MCF 10A (cell line): ENCODE data around the gene NKD1. TPM values are rescaled to one million over a fixed set of nuclear protein-coding genes. Genes with fewer than 3 reads are reported as not detected.

Experiments used
- BruUV-seq: library from RNA; stranded (reverse); fragments of 400-500 nt; replicated peaks from 2 replicates; lab custom pipeline; 2021; lab: Mats Ljungman, UMichigan
- CTCF ChIA-PET: fragments of 300-600 bp; sonication (Branson Sonifier 250); formaldehyde crosslinking; extraction: SDS; loops from one replicate; lab custom pipeline; 2021; ENCODE audit warnings: antibody characterized with exemption, inconsistent platforms; lab: Yijun Ruan, JAX
- POLR2A ChIA-PET: fragments of 300-600, 350-650 bp; sonication (Branson Sonifier 250); formaldehyde crosslinking; extraction: SDS; loops from one replicate; lab custom pipeline; 2020; ENCODE audit warnings: antibody characterized with exemption, inconsistent platforms; lab: Yijun Ruan, JAX
- DNase-seq: peaks from one replicate; pipeline ENCODE4 v3.0.0-alpha.2; 2018; ENCODE audit not compliant: unreplicated experiment
- H3K27ac Mint-ChIP-seq: one replicate; pipeline ENCODE4 v1.8.0; 2022; ENCODE audit warnings: mild to moderate bottlenecking, low read depth, mixed read lengths; ENCODE audit not compliant: unreplicated experiment
- H3K27me3 Mint-ChIP-seq: one replicate; pipeline ENCODE4 v1.8.0; 2022; ENCODE audit warnings: mixed read lengths; ENCODE audit not compliant: insufficient read depth, unreplicated experiment
- H3K36me3 Mint-ChIP-seq: one replicate; pipeline ENCODE4 v1.8.0; 2022; ENCODE audit warnings: mild to moderate bottlenecking, moderate library complexity, mixed read lengths; ENCODE audit not compliant: insufficient read depth, unreplicated experiment
- H3K4me1 Mint-ChIP-seq: one replicate; pipeline ENCODE4 v1.8.0; 2022; ENCODE audit warnings: mixed read lengths; ENCODE audit not compliant: insufficient read depth, unreplicated experiment
- H3K4me3 Mint-ChIP-seq: one replicate; pipeline ENCODE4 v1.8.0; 2022; ENCODE audit warnings: mild to moderate bottlenecking, moderate library complexity, mixed read lengths; ENCODE audit not compliant: unreplicated experiment
- H3K9me3 Mint-ChIP-seq: one replicate; pipeline ENCODE4 v1.8.0; 2022; ENCODE audit warnings: mixed read lengths; ENCODE audit not compliant: unreplicated experiment
- intact Hi-C: fragments of 100-400 bp; cut with micrococcal nuclease; formaldehyde crosslinking; loops from 2 replicates; pipeline ENCODE4 v1.14.1; 2022
- total RNA-seq: library from RNA; stranded (reverse); gene quantifications from 2 replicates; pipeline ENCODE4 v1.2.3, GENCODE V29; 2022
- TF ChIP-seq, protein P1 (sequence below): fragments of 200-600 bp; IDR thresholded peaks from one replicate; pipeline ENCODE4 v1.8.0; 2022; ENCODE audit warnings: antibody characterized with exemption, mild to moderate bottlenecking; ENCODE audit not compliant: unreplicated experiment

The NKD1 gene
- total RNA-seq, 1 experiment from 2014 or later, result 0.07 TPM

DNA sequence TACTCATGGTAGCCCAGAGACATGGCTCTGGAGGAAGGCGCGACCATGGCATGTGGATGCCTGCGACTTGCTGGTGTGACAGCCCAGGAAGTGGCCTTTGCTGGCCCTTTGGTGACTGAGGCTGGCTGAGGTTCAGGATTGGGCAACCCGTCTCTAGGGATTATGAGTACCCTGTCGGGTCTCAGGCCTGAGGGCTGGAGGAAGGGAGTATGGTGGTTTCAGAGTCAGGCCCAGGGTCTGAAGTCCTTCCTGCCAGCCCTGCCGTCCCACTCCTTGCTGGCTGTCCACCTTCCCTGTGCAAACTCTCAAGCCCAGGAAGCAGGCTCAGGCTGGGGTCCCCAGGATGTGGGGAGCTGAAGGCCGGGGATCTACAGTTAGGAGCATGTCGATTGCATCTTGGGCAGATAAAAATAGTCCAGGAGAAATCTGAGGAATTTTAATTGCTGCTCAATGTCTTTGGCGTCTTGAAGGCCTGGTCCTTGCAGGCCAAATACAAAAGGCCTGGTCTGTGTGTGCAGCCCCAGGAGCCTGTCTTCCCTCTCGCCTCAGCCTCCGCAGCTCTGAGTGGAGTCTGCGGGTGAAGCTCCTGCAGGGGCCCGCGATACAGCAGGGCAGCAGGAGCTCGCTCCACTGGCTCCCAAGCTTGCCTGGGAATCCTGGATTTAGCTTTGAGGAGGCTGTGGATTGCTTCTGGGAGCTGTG is 52.5 kb downstream of the NKD1 start:
- H3K4me3 Mint-ChIP-seq, result no peak overlapping the region
- BruUV-seq, result no TSS peak
- H3K4me1 Mint-ChIP-seq, result peaks cover 7% of the 10 kb centered on the region
- no peaks in the 10 kb centered on the region for H3K9me3 Mint-ChIP-seq
- no peak for DNase-seq
- ChIA-PET POLR2A (interaction anchor here (0.6 kb wide), 1 partner anchor 54 kb away, joined by 3 read pairs; no protein-coding TSS in a partner anchor), CTCF (interaction anchor here (0.8 to 0.9 kb wide), 2 partner anchors 65 to 210 kb away, joined by 3 read pairs; no protein-coding TSS in a partner anchor)
- H3K27me3 Mint-ChIP-seq, result no peaks in the 10 kb centered on the region
- H3K27ac Mint-ChIP-seq, result no peak overlapping the region
- TF ChIP-seq, protein P1, sequence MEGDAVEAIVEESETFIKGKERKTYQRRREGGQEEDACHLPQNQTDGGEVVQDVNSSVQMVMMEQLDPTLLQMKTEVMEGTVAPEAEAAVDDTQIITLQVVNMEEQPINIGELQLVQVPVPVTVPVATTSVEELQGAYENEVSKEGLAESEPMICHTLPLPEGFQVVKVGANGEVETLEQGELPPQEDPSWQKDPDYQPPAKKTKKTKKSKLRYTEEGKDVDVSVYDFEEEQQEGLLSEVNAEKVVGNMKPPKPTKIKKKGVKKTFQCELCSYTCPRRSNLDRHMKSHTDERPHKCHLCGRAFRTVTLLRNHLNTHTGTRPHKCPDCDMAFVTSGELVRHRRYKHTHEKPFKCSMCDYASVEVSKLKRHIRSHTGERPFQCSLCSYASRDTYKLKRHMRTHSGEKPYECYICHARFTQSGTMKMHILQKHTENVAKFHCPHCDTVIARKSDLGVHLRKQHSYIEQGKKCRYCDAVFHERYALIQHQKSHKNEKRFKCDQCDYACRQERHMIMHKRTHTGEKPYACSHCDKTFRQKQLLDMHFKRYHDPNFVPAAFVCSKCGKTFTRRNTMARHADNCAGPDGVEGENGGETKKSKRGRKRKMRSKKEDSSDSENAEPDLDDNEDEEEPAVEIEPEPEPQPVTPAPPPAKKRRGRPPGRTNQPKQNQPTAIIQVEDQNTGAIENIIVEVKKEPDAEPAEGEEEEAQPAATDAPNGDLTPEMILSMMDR, result no peak
- intact Hi-C loops, result no loop called here
- H3K36me3 Mint-ChIP-seq, result no peaks in the 10 kb centered on the region

GRCh38 chr16:50601341-50601740 is 53.1 kb downstream of the NKD1 start:
- POLR2A ChIA-PET, result interaction anchor here (0.6 kb wide), 1 partner anchor 54 kb away, joined by 3 read pairs; no protein-coding TSS in a partner anchor
- TF ChIP-seq, protein P1, result no peak
- intact Hi-C loops, result no loop called here
- Mint-ChIP-seq H3K36me3 (no peaks in the 10 kb centered on the region), H3K9me3 (no peaks in the 10 kb centered on the region), H3K4me1 (peaks cover 7% of the 10 kb centered on the region), H3K4me3 (no peak overlapping the region), H3K27me3 (no peaks in the 10 kb centered on the region), H3K27ac (no peak overlapping the region)
- CTCF ChIA-PET, result interaction anchor here (0.9 kb wide), 1 partner anchor 64 kb away, joined by 3 read pairs; no protein-coding TSS in a partner anchor
- no peak for DNase-seq
- BruUV-seq, result no TSS peak

GRCh38 chr16:50602126-50602525 is 53.9 kb downstream of the NKD1 start:
- H3K27ac Mint-ChIP-seq, result no peak overlapping the region
- H3K27me3 Mint-ChIP-seq, result no peaks in the 10 kb centered on the region
- BruUV-seq, result no TSS peak
- ChIA-PET CTCF (interaction anchor here (1.6 kb wide), 1 partner anchor 205 kb away, joined by 4 read pairs; no protein-coding TSS in a partner anchor), POLR2A (no interaction called here)
- intact Hi-C loops, result no loop called here
- no peak for DNase-seq
- peaks cover 7% of the 10 kb centered on the region for H3K4me1 Mint-ChIP-seq
- TF ChIP-seq, protein P1, result no peak
- H3K4me3 Mint-ChIP-seq, result no peak overlapping the region
- H3K9me3 Mint-ChIP-seq, result no peaks in the 10 kb centered on the region
- no peaks in the 10 kb centered on the region for H3K36me3 Mint-ChIP-seq

DNA sequence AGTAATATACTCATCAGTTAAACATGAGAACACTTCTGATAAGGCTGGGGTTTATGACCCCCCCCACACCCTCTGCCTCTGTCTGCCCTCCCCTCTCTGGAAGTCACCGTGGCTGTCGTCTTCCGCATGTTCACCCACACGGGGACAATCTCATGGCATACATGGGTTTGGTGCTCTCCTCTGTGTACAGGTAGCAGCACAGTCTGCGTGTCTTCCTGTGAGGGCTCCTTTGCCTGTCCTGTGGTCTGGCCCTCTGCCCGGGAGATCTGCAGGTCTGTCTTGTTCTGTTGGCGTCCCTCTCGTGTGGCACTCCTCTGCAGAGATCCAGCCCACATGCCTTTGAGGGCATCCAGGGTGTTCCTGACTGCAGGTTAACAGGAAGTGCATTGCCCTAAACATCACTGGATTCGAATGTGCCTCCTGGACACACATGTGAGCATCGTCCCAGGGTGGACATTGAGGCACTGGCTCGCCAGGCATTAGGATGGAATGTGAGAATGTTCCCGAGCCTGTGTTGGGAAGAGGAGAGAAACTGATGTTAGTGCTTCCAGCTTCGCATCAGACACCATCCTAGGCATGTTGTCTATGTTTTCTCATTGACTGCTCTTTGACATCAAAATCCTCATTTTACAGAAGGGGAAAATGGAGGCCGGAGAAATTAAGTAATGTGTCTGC is 54.5 kb downstream of the NKD1 start:
- H3K4me3 Mint-ChIP-seq, result no peak overlapping the region
- CTCF ChIA-PET, result interaction anchor here (1.6 kb wide), 1 partner anchor 204 kb away, joined by 4 read pairs; no protein-coding TSS in a partner anchor

More for the DNA sequence above, 54.5 kb downstream of the NKD1 start:
- BruUV-seq, result no TSS peak
- no peak overlapping the region for H3K27ac Mint-ChIP-seq
- H3K36me3 Mint-ChIP-seq, result no peaks in the 10 kb centered on the region
- TF ChIP-seq, protein P1, result no peak
- peaks cover 7% of the 10 kb centered on the region for H3K4me1 Mint-ChIP-seq
- intact Hi-C loops, result no loop called here
- H3K9me3 Mint-ChIP-seq, result no peaks in the 10 kb centered on the region
- no peaks in the 10 kb centered on the region for H3K27me3 Mint-ChIP-seq
- POLR2A ChIA-PET, result interaction anchor here (0.8 kb wide), 1 partner anchor 68 kb away, joined by 3 read pairs; no protein-coding TSS in a partner anchor
- peak; percentile 46 for DNase-seq
